ENCODE data around the gene SLC6A1. TPM values are rescaled to one million over a fixed set of nuclear protein-coding genes. Genes with fewer than 3 reads are reported as not detected.

The SLC6A1 gene
- total and polyA plus RNA-seq, 12 donors = 0.55 to 2.7 (median 1.7) TPM

- no peak for ATAC-seq
- intact Hi-C loops (cut with DNase I) = no loop called here
- no peak overlapping the region for H3K27ac ChIP-seq
- H3K36me3 ChIP-seq = no peaks in the 10 kb centered on the region
- no peaks in the 10 kb centered on the region for H3K4me1 ChIP-seq
- no peaks in the 10 kb centered on the region for H3K9me3 ChIP-seq
- H3K4me3 ChIP-seq = no peak overlapping the region
- TF ChIP-seq, protein P1, sequence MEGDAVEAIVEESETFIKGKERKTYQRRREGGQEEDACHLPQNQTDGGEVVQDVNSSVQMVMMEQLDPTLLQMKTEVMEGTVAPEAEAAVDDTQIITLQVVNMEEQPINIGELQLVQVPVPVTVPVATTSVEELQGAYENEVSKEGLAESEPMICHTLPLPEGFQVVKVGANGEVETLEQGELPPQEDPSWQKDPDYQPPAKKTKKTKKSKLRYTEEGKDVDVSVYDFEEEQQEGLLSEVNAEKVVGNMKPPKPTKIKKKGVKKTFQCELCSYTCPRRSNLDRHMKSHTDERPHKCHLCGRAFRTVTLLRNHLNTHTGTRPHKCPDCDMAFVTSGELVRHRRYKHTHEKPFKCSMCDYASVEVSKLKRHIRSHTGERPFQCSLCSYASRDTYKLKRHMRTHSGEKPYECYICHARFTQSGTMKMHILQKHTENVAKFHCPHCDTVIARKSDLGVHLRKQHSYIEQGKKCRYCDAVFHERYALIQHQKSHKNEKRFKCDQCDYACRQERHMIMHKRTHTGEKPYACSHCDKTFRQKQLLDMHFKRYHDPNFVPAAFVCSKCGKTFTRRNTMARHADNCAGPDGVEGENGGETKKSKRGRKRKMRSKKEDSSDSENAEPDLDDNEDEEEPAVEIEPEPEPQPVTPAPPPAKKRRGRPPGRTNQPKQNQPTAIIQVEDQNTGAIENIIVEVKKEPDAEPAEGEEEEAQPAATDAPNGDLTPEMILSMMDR (IDR thresholded peaks at IDR 0.05) = no peak
- 77% methylated on average over 5 of the region's 5 CpGs for WGBS, 2 donors
- H3K27me3 ChIP-seq = peaks cover 0 to 29% (median 12%) of the 10 kb centered on the region in 7 donors
- no peak for DNase-seq
Observed at GRCh38 chr3:11045536-11045935, 53.0 kb downstream of the SLC6A1 start.

- intact Hi-C loops (cut with DNase I) = no loop called here
- no peaks in the 10 kb centered on the region for H3K36me3 ChIP-seq
- 92 to 96% methylated on average over 2 of the region's 2 CpGs for WGBS, 2 donors
- H3K9me3 ChIP-seq = no peaks in the 10 kb centered on the region
- no peaks in the 10 kb centered on the region for H3K4me1 ChIP-seq
- H3K4me3 ChIP-seq = no peak overlapping the region
- DNase-seq (no peak), ATAC-seq (no peak)
- H3K27me3 ChIP-seq = peaks cover 0 to 35% (median 16%) of the 10 kb centered on the region in 7 donors
- H3K27ac ChIP-seq = no peak overlapping the region
- TF ChIP-seq, protein P1 (IDR thresholded peaks at IDR 0.05) = no peak
Observed at GRCh38 chr3:11047500-11047899, 55.0 kb downstream of the SLC6A1 start.

- Histone ChIP-seq H3K4me1 (no peaks in the 10 kb centered on the region), H3K27ac (no peak overlapping the region), H3K4me3 (no peak overlapping the region), H3K27me3 (peaks cover 0 to 50% (median 31%) of the 10 kb centered on the region in 7 donors), H3K9me3 (no peaks in the 10 kb centered on the region), H3K36me3 (no peaks in the 10 kb centered on the region)
- 59 to 65% methylated on average over 11 of the region's 11 CpGs for WGBS, 2 donors
- intact Hi-C loops (cut with DNase I) = no loop called here
- ATAC-seq (no peak), DNase-seq (no peak)
- TF ChIP-seq, protein P1 (IDR thresholded peaks at IDR 0.05) = no peak
Observed at GRCh38 chr3:11050666-11051323, 58.2 kb downstream of the SLC6A1 start.

DNA sequence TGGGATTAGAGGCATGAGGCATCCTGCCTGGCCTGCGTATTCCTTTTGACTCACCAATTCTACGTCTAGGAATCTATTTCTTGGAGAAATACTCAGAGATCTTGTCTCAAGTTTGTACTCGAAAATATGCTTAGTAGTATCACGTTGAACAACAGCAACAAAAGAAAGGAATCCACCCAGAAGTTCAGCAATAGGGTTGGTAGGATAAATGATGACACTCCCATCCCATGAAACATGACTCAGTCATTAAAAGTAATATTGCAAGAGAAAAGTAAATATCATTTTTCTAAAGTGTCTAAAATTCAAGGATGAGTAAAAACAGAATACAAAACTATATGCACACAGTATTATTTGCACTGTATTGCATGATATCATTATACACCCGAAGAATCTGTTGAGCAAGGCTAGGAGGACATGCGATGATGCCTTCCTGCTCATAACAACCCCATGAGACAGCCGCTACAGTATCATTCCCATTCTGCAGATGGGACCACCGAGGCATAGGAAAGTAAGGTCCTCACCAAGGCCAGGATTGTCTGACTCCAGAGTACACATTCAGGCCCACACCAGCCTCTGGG lies 61.5 kb downstream of the SLC6A1 start:
- H3K36me3 ChIP-seq = no peaks in the 10 kb centered on the region
- no peak for DNase-seq
- H3K4me1 ChIP-seq = no peaks in the 10 kb centered on the region
- intact Hi-C loops (cut with DNase I) = no loop called here
- no peak overlapping the region for H3K4me3 ChIP-seq
- no peak overlapping the region for H3K27ac ChIP-seq
- H3K27me3 ChIP-seq = peaks cover 0 to 69% (median 41%) of the 10 kb centered on the region in 7 donors
- no peaks in the 10 kb centered on the region for H3K9me3 ChIP-seq
- ATAC-seq = no peak
- TF ChIP-seq, protein P1 (IDR thresholded peaks at IDR 0.05) = no peak
- 80 to 84% methylated on average over 8 of the region's 8 CpGs for WGBS, 2 donors
